ENCODE data around the gene HDAC4.

Gene HDAC4

DNA sequence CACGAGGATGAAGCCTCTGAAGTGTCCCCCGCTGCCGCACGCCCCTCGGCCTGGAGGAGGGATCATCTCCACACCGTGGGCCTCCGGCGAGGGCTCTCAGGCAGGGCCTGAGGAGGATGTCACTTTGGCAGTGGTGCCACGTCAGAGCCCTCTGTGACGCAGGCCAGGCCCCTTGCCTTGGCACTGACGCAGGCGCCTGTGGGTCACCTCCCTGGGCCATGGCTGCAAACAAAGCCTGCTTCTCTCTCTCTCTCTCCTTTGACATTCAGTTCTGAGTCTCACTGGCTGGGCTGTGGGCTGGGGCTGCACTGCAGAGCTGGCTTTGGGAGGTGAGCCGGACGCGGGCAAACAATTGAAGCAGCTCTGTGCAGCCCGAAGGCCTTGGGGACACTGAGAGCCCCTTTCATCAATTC, 279.2 kb downstream of the HDAC4 start:
- TF ChIP-seq EP300 (IDR thresholded peaks at IDR 0.05; ENCODE audit: borderline replicate concordance) = no peak
- no peak for TF ChIP-seq CREB1 (IDR thresholded peaks at IDR 0.05; ENCODE audit: low read depth)
- no peak for TF ChIP-seq REST (IDR thresholded peaks at IDR 0.05; ENCODE audit: low read depth)

DNA sequence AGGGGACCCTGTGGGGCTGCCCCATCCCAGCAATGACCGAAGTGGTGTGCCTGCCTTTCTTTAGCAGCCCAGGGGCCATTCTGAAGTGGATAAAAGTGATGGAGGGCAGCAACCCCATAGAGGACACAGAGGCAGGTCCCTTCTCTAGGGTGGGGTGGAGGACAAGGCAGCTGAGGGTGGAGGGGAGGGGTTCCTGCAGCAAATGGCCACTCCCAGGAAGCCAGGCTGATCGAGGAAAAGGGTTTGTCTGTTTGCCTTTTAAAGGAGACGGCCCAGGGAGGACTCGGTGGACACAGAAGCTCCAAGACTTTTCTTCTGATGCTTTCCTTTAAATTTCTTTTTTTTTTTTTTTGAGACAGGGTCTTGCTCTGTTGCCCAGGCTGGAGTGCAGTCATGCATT, 280.2 kb downstream of the HDAC4 start:
- no peak for TF ChIP-seq NFIC (IDR thresholded peaks at IDR 0.05)
- TF ChIP-seq TCF12 (IDR thresholded peaks at IDR 0.05; ENCODE audit: low read depth) = no peak
- TF ChIP-seq USF1 (IDR thresholded peaks at IDR 0.05) = no peak
- no peak for TF ChIP-seq YY1 (IDR thresholded peaks at IDR 0.05; ENCODE audit: low read depth)
- no peak for TF ChIP-seq TAF1 (IDR thresholded peaks at IDR 0.05; ENCODE audit: low read depth)
- no peak for TF ChIP-seq RAD21 (IDR thresholded peaks at IDR 0.05; ENCODE audit: low read depth)
- no peak for TF ChIP-seq MAX (IDR thresholded peaks at IDR 0.05)
- TF ChIP-seq CREB1 (IDR thresholded peaks at IDR 0.05; ENCODE audit: low read depth) = no peak
- TF ChIP-seq EGR1 (IDR thresholded peaks at IDR 0.05) = no peak
- no peak for TF ChIP-seq CEBPB (IDR thresholded peaks at IDR 0.05)
- TF ChIP-seq ZBTB7A (IDR thresholded peaks at IDR 0.05; ENCODE audit: low read depth) = no peak
- TF ChIP-seq REST (IDR thresholded peaks at IDR 0.05; ENCODE audit: low read depth) = no peak
- TF ChIP-seq FOXM1 (IDR thresholded peaks at IDR 0.05; ENCODE audit: borderline replicate concordance, low read depth) = no peak
- no peak for TF ChIP-seq TEAD4 (IDR thresholded peaks at IDR 0.05)
- TF ChIP-seq EP300 (IDR thresholded peaks at IDR 0.05; ENCODE audit: borderline replicate concordance) = no peak

GRCh38 chr2:239119346-239120126, 281.3 kb downstream of the HDAC4 start:
- TF ChIP-seq NFIC (IDR thresholded peaks at IDR 0.05) = 0 out of 2 replicates have a peak, but pooled peaks have one; percentile 33
- TF ChIP-seq RAD21 (IDR thresholded peaks at IDR 0.05; ENCODE audit: low read depth) = peak; percentile 10; the same call in 1 of the 2 replicates
- TF ChIP-seq TEAD4 (IDR thresholded peaks at IDR 0.05) = no peak

DNA sequence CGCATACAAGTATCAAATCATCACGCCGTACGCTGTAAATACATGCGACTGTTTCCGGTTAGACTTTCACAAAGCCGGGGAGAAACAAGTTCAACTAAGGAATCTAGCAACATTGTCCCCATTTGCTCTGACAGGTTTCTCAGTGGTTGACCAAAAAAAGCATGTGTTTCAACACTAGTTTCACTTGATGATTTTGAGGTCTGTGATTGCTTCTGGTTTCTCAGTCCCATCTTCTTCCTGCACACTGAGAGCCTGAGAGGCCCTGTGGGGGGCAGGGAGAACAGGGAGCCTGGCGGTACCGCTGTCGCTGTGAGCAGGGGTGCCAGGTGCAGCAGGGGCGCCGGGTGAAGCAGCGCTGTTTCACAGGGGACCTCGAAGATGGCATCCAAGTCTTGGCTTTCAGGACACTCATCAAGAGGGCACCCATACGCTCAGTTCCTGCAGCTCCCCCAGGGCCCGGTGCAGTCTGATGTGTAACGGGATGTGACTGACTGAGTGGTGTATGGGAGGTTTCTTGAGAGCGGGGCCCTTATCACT, 282.1 kb downstream of the HDAC4 start:
- no peak for TF ChIP-seq FOXM1 (IDR thresholded peaks at IDR 0.05; ENCODE audit: borderline replicate concordance, low read depth)
- TF ChIP-seq RAD21 (IDR thresholded peaks at IDR 0.05; ENCODE audit: low read depth) = no peak
- no peak for TF ChIP-seq CEBPB (IDR thresholded peaks at IDR 0.05)
- no peak for TF ChIP-seq TCF12 (IDR thresholded peaks at IDR 0.05; ENCODE audit: low read depth)
- no peak for TF ChIP-seq ZBTB7A (IDR thresholded peaks at IDR 0.05; ENCODE audit: low read depth)
- no peak for TF ChIP-seq EGR1 (IDR thresholded peaks at IDR 0.05)
- no peak for TF ChIP-seq USF1 (IDR thresholded peaks at IDR 0.05)
- TF ChIP-seq NFIC (IDR thresholded peaks at IDR 0.05) = no peak

DNA sequence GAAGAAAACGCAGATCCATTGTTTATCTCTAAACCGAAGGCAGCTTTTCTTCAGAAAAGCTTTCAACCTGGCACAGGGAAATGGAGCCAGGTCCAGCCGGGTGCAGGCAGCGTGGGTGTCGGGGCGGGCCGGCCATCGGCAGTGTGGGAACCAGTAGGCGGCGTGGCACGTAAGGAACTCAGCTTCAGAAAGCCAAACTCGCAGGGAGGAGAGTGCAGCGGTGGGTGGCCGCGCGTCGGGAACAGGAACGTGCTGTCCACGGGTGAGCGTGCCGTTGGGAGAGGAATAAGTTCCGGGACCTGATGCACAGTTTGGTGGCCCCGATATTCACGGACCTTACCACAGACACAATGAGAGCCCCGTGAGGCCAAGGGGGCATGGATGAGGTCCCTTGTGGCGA, 282.6 kb downstream of the HDAC4 start:
- no peak for TF ChIP-seq TCF12 (IDR thresholded peaks at IDR 0.05; ENCODE audit: low read depth)
- TF ChIP-seq TAF1 (IDR thresholded peaks at IDR 0.05; ENCODE audit: low read depth) = no peak
- TF ChIP-seq REST (IDR thresholded peaks at IDR 0.05; ENCODE audit: low read depth) = no peak
- TF ChIP-seq FOXM1 (IDR thresholded peaks at IDR 0.05; ENCODE audit: borderline replicate concordance, low read depth) = no peak
- no peak for TF ChIP-seq NFIC (IDR thresholded peaks at IDR 0.05)
- TF ChIP-seq ZBTB7A (IDR thresholded peaks at IDR 0.05; ENCODE audit: low read depth) = no peak
- no peak for TF ChIP-seq TEAD4 (IDR thresholded peaks at IDR 0.05)
- TF ChIP-seq RAD21 (IDR thresholded peaks at IDR 0.05; ENCODE audit: low read depth) = no peak
- TF ChIP-seq CEBPB (IDR thresholded peaks at IDR 0.05) = no peak
- no peak for TF ChIP-seq EP300 (IDR thresholded peaks at IDR 0.05; ENCODE audit: borderline replicate concordance)
- TF ChIP-seq YY1 (IDR thresholded peaks at IDR 0.05; ENCODE audit: low read depth) = no peak
- no peak for TF ChIP-seq EGR1 (IDR thresholded peaks at IDR 0.05)
- TF ChIP-seq USF1 (IDR thresholded peaks at IDR 0.05) = no peak
- TF ChIP-seq CREB1 (IDR thresholded peaks at IDR 0.05; ENCODE audit: low read depth) = no peak
- no peak for TF ChIP-seq MAX (IDR thresholded peaks at IDR 0.05)

Data from Ishikawa (cell line).